LoVo (cell line): ENCODE results near the gene KRT6B.
"Not testable (repeated sequence)": the region's sequence is repeated elsewhere in the genome, so short reads cannot be mapped to it uniquely, and the experiment has no call there.

ENCODE experiments used
- DNase-seq: peaks from one replicate; pipeline ENCODE4 v3.0.0-alpha.2; 2016; ENCODE audit warnings: low spot score

KRT6B gene

DNA sequence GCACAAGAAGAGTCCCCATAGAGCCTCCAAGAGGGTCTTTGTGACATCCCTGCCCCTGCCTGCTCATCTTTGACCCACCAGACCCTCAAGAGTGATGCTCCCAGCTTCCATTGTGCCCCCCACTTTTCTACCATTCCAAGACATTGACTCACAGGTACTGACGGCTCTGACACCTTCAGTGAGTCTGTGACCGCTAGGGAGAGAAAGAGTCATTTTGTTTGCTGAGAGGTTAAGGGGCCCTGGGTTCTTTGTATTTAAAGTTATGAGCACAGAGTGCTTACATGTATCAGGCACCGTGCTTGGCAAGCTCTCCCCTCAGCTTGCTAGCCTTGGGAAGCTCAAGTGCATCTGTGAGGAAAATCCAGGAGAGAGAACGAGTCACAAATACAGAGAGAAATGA lies 38.7 kb downstream of the KRT6B start:
- no peak for DNase-seq

DNA sequence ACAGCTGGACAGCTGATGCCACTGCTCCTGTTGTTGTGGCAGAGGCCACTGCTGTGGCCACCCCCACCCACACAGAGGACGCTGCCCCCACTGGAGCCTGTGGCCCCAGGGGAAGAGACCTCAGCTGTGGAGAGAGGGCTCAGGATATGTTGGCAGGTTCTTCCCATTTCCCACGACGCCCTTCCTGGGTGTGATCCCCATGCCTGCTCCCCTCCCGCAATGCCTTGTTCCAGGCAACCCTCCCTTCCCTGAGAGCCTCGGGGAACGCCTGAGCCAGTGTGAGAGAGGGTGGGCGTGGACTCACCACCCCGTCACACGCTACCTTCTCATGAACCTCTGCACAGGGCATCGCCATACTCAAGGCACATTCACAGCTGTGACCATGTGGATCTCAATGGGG lies 40.1 kb downstream of the KRT6B start:
- no peak for DNase-seq

DNA sequence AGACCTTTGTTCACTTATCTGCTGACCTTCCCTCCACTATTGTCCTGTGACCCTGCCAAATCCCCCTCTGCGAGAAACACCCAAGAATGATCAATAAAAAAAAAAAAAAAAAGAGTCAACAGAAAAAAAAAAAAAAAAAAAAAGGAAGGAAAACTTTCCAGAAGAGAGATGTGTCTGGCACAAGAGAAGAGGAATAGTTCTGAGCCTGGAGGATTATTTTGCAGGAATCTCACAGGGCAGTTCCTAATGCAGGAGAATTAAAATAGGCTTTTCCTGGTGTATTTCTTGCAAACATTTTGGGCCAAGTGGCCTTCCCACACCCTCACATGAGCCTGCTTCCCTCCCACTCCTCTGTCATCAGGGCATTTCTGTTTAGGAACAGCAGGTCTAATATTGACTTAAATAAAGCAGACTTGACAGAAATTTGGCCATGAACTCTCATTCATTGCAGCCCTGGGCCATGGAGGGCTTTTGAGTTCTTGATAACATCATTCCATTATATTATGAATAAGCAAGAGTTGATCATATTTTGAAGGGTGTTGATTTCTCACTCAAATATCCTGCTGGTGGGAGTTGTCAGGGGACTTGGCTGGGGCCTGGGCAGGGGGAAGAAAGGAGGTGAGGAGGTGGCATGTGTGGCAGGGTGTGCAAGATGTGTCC lies 41.2 kb downstream of the KRT6B start:
- DNase-seq = not testable (repeated sequence)

DNA sequence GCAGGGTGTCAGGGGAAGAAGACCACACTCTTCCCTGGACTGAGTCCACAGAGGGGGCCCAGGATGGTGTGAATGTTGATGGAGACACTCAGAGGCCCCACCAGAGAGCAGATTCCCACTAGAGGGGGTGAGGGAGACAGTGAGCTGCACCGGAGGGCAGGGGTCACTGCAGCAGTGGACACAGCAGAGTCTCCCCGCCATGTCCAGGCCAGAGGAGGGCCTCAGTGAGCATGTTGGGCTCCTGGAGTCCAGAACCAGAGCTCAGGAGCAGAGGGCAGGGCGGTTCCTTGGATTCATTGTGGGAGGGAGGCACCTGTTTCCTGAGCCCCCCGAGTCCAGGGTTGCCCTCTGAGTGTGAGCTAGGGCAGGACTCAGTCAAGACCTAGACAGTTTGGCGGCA lies 44.0 kb downstream of the KRT6B start:
- DNase-seq = no peak

GRCh38 chr12:52405922-52406385 lies 46.0 kb downstream of the KRT6B start, which contains the start of gene KRT82:
TSS of gene KRT82 (minus strand) at chr12:52406335. CDS start at chr12:52406277, 58 bp downstream.
- DNase-seq = no peak

GRCh38 chr12:52404951-52405350 lies 47.0 kb downstream of the KRT6B start:
- DNase-seq = no peak

DNA sequence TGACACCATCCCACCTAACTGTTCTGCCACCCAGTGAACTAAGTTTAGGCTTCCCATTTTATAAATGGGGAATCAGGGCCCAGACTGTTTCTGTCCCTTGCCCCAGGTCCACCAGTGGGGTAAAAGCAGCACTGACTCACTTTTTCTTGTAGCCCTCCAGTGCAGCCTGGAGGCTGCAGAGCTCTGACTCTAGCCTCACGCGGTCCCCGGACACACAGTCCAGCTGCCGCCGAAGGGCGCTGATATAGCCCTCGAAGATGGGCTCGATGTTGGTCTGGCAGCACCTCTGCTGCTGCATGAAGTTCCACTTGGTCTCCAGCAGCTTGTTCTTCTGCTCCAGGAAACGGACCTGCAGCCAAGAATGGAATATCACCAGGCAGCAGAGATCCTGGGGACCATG lies 48.4 kb downstream of the KRT6B start:
- no peak for DNase-seq

- no peak for DNase-seq
Observed at GRCh38 chr12:52402873-52403540, 48.9 kb downstream of the KRT6B start.

DNA sequence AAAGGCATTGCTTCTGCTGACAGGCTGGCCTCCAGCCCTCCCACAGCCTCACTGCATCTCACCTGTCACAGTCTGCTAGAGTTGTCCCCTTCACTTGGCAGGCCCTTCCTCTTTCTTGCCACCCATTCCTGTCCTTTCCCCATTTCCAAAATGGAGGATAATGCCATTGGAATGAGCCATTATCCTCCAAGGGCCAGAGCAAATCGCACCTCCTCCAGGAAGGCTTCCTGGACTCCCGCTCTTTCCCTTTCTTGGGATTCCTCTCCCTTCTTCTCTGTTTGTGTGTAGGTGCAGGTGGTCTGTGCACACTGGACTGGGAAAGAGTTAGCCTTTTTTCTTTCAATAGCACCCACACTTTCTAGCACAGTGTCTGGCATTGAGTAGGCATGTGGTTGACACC lies 49.6 kb downstream of the KRT6B start:
- DNase-seq = no peak

- DNase-seq = no peak
Observed at GRCh38 chr12:52401926-52402325, 50.0 kb downstream of the KRT6B start.

- DNase-seq = no peak
Observed at GRCh38 chr12:52401526-52401925, 50.4 kb downstream of the KRT6B start.

DNA sequence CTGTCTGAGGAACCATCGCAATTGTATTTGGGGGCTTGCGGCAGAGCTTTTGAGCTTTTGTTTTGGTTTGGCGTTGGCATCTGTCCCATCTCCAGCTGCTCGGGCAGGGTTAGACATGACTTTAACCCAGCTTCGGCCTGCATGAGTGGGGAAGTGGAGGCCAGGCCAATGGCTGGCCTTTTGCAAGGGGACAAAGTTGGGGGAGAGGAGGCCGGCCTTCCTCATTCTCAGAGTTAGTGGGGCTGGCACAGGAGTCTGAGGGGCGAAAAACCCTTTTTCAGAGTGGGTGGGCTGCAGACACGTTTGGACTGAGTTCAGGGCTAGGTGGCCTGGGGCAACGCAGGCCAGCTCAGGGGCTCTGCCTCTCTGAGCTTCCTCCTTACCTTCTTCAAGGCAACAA lies 51.0 kb downstream of the KRT6B start:
- no peak for DNase-seq

DNA sequence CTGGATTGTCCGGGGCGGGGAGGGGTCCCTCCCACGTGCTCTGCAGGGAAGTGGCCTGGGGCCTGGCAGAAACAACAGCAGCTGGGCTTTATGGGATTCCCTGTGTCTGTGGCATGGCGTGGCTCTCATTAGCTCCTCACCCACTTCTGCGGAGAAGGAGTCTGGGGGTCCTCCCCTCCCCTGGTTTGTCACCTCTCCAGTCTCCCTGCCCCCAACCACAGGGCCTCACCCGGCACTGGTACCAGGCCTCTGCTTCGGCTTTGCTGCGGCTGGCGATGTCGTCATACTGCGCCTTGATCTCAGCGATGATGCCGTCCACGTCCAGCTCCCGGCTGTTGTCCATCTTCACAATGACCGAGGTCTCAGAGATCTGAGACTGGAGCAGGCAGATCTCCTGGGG lies 52.2 kb downstream of the KRT6B start:
- DNase-seq = no peak

DNA sequence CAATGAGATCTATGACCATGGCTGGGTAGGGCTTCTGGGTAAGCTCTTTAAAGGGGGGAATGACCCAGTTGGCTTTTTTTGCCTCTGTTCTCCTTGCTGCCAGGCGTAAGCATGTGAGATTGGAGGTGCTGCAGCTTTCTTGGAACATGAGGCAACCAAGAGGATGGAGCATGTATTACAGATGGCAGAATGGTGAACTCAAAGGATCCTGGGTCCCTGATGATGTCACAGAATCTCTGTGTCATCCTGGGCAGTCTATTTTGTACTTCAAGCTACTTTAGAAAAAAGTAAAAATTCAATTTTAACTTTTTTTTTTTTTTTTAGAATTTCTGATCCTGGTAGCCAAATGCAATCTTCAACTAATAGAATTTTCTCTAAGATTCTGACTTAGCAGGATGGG lies 53.8 kb downstream of the KRT6B start:
- no peak for DNase-seq

GRCh38 chr12:52396656-52397055 lies 55.3 kb downstream of the KRT6B start:
- DNase-seq = no peak
